Stimulated activated naive CD4-positive, alpha-beta T cell treated with Interleukin-2 at 50 U/mL for 16 hours (primary cell): ENCODE results near the gene CBY2.

Experiments used
- DNase-seq: peaks from one replicate; lab custom pipeline; 2025; lab: John Stamatoyannopoulos, UW

Gene CBY2

GRCh38 chr13:45700971-45701900 lies 884 bp upstream of the CBY2 start:
- DNase-seq: no peak

DNA sequence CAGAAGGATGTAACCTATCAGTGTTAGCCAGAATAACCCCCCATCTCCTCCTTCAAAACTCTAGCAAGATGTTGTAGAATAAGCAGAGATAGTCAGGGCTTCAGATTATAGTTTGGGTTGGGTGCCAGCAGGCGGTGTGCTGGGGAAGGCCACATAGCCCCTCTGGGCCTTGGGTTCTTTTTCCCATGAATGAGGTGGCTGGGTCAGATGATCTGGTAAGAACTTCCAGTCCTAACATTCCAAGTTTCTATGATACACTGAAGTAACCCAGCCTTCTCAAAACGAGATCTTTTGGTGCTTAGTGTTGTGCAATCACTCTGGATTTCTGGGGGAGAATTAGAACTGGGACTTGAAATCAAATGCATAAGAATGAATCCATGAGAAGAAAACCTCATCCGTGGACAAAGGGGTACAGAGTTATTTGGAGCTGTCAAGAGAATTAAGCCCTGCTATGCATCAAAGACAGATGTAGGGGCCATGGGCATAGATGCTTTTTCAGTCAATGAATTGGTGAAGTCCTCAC lies 810 bp downstream of the CBY2 start:
- no peak for DNase-seq

- no peak for DNase-seq
These were observed 2.2 kb downstream of the CBY2 start for GRCh38 chr13:45704211-45704739.

GRCh38 chr13:45704854-45705695 lies 3.0 kb downstream of the CBY2 start:
- DNase-seq: no peak

DNA sequence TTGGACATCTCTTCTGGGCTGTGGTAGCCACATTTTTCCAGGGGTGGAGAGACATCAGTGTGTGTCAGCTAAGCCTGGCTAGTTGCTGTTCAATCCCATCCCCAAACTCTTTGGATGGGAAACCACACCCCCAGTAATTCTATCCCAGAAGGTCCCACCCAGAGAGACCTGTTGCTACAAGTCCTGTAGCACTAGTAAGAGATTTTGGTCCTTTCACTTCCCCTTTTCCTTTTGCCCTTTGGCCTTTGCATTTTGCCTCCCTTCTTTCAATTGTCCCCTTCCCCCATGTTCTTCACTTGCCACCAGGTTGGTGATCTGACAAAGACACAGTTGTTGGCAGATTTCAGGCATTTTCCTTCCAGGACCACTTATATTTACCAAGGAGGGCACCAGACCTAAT lies 3.8 kb downstream of the CBY2 start:
- DNase-seq: no peak

- no peak for DNase-seq
These were observed 5.5 kb downstream of the CBY2 start for GRCh38 chr13:45707516-45708100.

- no peak for DNase-seq
These were observed 9.8 kb downstream of the CBY2 start for GRCh38 chr13:45711951-45712350.

DNA sequence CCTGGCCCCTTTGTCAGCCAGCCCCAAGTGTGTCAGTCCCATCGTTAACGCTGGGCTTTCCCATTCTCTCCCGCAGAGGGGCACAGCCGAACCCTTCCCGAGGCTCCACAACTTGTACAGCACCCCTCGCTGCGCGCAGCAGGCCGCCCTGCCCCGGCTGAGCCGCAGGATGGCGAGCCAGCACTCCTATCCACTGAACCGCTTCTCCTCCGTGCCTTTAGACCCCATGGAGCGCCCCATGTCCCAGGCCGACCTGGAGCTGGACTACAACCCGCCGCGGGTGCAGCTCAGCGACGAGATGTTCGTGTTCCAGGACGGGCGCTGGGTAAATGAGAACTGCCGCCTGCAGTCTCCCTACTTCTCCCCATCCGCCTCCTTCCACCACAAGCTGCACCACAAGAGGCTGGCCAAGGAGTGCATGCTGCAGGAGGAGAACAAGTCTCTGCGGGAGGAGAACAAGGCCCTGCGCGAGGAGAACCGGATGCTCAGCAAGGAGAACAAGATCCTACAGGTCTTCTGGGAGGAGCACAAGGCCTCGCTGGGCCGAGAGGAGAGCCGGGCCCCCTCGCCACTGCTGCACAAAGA lies 11.1 kb downstream of the CBY2 start:
- DNase-seq: no peak

- no peak for DNase-seq
These were observed 11.6 kb downstream of the CBY2 start for GRCh38 chr13:45713721-45714120.

DNA sequence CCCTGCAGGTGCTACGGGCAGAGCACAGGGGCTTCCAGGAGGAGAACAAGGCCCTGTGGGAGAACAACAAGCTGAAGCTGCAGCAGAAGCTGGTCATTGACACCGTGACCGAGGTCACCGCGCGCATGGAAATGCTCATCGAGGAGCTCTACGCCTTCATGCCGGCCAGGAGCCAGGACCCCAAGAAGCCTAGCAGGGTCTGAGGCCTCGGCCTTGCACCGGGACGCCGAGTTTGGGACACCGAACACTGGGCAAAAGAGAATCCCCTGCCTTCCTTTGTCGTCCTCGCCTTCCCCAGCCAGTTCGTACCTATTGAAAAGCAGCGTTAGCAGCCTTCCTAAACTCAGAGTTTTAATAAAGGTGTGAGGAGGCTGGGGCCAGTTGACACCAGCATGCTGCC lies 12.1 kb downstream of the CBY2 start:
- no peak for DNase-seq

GRCh38 chr13:45715351-45715750 lies 13.2 kb downstream of the CBY2 start:
- DNase-seq: no peak

DNA sequence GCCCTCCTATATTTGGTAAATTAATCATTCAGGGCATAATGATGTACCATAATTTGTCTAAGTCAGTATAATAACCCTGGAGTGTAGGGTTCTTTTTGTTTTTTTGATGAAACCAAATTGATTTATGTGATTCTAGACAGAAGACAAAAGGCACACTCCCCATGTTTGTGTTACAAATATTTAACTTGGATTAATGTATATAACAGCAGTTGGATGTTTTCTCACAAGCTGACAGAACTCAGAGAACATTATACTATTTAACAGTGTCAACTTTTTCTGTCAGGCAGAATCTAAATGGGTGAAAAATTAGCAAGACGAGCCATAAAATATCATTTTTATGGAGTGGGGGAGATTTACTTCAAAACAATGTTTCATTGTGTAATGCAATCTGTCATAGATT lies 15.2 kb downstream of the CBY2 start:
- DNase-seq: no peak

DNA sequence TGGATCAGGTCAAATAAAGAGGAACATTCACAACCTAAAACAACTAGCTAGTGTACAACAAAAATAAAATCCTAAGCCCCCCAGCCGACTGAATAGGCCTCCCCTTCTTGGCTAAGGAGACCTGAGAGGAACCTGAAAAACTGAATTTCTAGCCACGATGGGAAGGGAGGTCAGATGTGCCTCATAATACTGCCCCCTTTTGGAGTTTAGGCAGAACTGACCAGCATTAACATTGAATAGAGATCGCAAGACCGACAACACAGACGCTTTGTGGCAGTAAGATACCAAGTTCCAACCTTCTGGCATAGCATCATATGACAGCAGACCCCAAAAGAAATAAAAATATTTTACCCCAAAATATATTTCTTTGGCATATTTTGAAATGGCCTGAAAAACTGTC lies 15.9 kb downstream of the CBY2 start:
- DNase-seq: no peak

DNA sequence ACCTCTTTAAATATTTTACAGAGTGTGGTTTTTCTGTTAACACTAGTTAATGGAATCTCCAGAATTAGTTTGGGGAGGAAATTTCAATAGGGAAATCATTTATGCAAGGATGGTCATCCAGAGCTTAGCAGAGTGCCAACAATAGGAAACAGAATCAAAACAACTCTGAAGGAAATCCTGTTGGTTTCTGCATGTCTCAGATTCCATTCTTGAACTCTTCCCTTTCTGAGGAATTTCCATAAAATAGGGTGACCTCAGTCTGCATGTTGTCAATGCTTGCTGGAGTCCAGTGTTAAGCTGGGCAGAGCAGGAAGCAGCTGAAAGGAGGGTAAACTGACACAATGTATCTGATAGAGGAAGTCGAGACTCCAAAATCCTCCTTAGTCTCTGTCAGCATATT lies 16.9 kb downstream of the CBY2 start:
- DNase-seq: no peak

GRCh38 chr13:45721203-45721731 lies 19.1 kb downstream of the CBY2 start:
- DNase-seq: no peak

GRCh38 chr13:45723798-45724197 lies 21.7 kb downstream of the CBY2 start:
- DNase-seq: no peak

DNA sequence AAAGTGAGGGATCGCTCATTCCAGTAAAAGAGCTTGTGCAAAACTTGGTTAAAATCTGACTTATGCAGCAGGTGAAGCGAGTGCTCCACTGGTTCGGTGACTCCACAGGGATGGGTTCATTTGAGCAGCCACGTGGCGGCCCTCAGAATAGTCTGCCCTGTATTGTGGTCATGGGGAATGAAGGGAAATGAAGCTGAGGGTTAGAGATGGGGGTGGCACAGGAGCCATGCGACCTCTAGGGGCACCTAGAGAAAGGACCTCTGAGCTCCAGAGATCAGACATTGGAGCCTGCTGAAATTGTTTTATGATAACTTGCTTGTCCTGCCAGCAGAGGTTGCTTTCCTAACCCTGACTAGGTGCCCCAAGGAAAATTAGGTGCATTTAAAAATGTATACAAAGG lies 26.6 kb downstream of the CBY2 start:
- no peak for DNase-seq

GRCh38 chr13:45731455-45731854 lies 29.3 kb downstream of the CBY2 start:
- DNase-seq: no peak

DNA sequence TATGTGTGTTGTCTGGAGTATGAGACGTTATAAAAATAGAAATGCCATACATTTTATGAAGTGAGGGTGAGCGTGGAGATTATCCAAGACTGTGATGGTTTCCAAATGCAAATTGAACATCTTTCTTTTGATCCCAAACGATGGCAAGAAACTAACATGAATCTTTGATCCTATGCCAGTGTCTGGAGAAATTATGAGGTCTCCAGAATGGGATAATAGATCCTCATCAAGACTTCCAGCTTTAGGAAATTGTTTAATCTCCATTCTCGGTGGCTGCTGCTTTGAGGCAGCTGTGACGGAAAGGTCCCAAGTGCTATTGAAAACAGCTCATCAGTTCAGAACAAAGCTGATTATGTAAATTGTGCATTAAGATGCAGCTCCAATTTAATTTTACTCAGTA lies 30.8 kb downstream of the CBY2 start:
- no peak for DNase-seq

- no peak for DNase-seq
These were observed 31.2 kb downstream of the CBY2 start for GRCh38 chr13:45733361-45733760.

- no peak for DNase-seq
These were observed 35.5 kb downstream of the CBY2 start for GRCh38 chr13:45737571-45738017.
